Measurements from ENCODE around the gene NKX2-8. TPM values are rescaled to one million over a fixed set of nuclear protein-coding genes. Genes with fewer than 3 reads are reported as not detected.

Gene NKX2-8
- total RNA-seq, 1 experiment from 2014 or later: not detected

GRCh38 chr14:36582874-36583241, 444 bp upstream of the NKX2-8 start:
- Mint-ChIP-seq H3K27ac (no peak overlapping the region), H3K4me1 (peaks cover 2 to 28% of the 10 kb centered on the region in 2 experiments; a peak in 3 of 4 replicates), H3K27me3 (ENCODE audit: low read depth) (peaks cover 67% of the 10 kb centered on the region), H3K4me3 (peak overlapping the region; percentile 57 to 73; a peak in 4 of 5 replicates), H3K36me3 (ENCODE audit: insufficient read depth in 1 of 3, low read depth in 3 of 3) (no peaks in the 10 kb centered on the region; a peak in 1 of 7 replicates), H3K9me3 (peaks cover 0 to 1% of the 10 kb centered on the region in 2 experiments; a peak in 1 of 5 replicates)
- Histone ChIP-seq H3K27me3 (ENCODE audit: insufficient read depth, low read length) (peaks cover 87% of the 10 kb centered on the region), H2BK5ac (ENCODE audit: insufficient read length, low read length) (no peak overlapping the region), H4K5ac (ENCODE audit: insufficient read length, low read depth, low read length) (no peak overlapping the region), H3K4ac (ENCODE audit: low read depth, low read length) (no peak overlapping the region), H3K79me1 (ENCODE audit: insufficient read depth, low read depth, low read length, poor library complexity, severe bottlenecking) (no peaks in the 10 kb centered on the region), H3K14ac (ENCODE audit: insufficient read depth, low read length) (no peak overlapping the region), H2AFZ (ENCODE audit: low read length) (no peak overlapping the region), H3K18ac (ENCODE audit: insufficient read length, low read depth, low read length) (no peak overlapping the region), H2BK15ac (ENCODE audit: low read depth, low read length) (no peak overlapping the region), H3K9ac (ENCODE audit: extremely low read depth, insufficient read length, low read length) (no peak overlapping the region), H2BK12ac (ENCODE audit: insufficient read length, low read depth, low read length) (no peak overlapping the region), H2BK120ac (ENCODE audit: low read depth, low read length, poor library complexity, severe bottlenecking) (no peak overlapping the region), H3K4me1 (ENCODE audit: insufficient read depth, low read length) (no peaks in the 10 kb centered on the region), H3K27ac (ENCODE audit: insufficient read length, low read depth, low read length) (no peak overlapping the region), H3K23me2 (ENCODE audit: insufficient read length, low read depth, low read length, poor library complexity, severe bottlenecking) (peaks cover 15% of the 10 kb centered on the region), H3K56ac (ENCODE audit: insufficient read length, low read depth, low read length) (no peak overlapping the region), H3K23ac (ENCODE audit: insufficient read length, low read depth, low read length) (no peak overlapping the region), H4K91ac (ENCODE audit: insufficient read length, low read depth, low read length) (no peak overlapping the region), H3K79me2 (ENCODE audit: insufficient read depth, low read length) (no peaks in the 10 kb centered on the region), H2AK5ac (ENCODE audit: insufficient read length, low read length) (no peak overlapping the region), H3T11ph (ENCODE audit: low read length) (no peak overlapping the region), H4K8ac (replicated peaks; ENCODE audit: insufficient read length, low read depth, low read length) (no peak overlapping the region), H3K4me2 (ENCODE audit: insufficient read depth, insufficient read length, low read length) (peak overlapping the region; percentile 64), H4K20me1 (ENCODE audit: control insufficient read depth, insufficient read depth, insufficient read length) (peaks cover 4% of the 10 kb centered on the region), H3K9me3 (ENCODE audit: control insufficient read depth, low read depth, low read length) (no peaks in the 10 kb centered on the region), H2BK20ac (ENCODE audit: low read depth, low read length, poor library complexity, severe bottlenecking) (no peak overlapping the region)
- WGBS (ENCODE audit: extremely low coverage, insufficient read length, low lambda C conversion rate): no CpG with 5 or more reads among the region's 15 CpGs
- TF ChIP-seq CTCF (conservative IDR thresholded peaks at IDR 0.05): no peak
- DNase-seq: no peak

All from H9 (cell line).